Measurements from ENCODE around the gene FILIP1. TPM values are rescaled to one million over a fixed set of nuclear protein-coding genes. Genes with fewer than 3 reads are reported as not detected.

FILIP1 gene
- total and polyA plus RNA-seq, 2 of the 8 experiments (the other 6 are each of a cell fraction or from before 2014, with no cell fraction given), result 2.4 to 5.7 TPM

DNA sequence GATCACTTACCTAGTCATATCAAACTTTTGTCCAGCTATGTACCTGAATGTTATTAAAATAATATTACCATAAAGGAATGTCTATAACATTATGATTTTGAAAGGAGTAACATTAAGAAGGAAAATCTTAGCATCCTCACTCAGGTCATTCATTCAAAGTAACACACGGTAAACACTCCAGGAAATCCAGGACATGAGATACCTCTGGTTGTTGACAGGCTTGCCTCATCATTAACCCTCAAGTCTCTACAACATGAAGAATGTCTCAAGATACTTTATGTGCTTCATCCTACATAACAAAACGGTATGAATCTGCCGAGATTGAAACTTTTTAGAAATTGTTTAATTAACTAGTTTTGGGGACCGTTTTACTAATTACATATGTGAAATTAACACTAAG lies 690 bp upstream of the FILIP1 start:
- H3K4me1 ChIP-seq (replicated peaks in 1 of 4; ENCODE audit: control insufficient read depth in 3 of 4, insufficient read depth in 4 of 4, low read length in 3 of 4), result peaks cover 0 to 3% (median 0%) of the 10 kb centered on the region in 4 experiments; a peak in 3 of 7 replicates
- H2AK5ac ChIP-seq (ENCODE audit: low read depth, low read length), result no peak overlapping the region
- no peak overlapping the region for H4K5ac ChIP-seq (ENCODE audit: insufficient read length, low read depth, low read length)
- DNase-seq (ENCODE audit: low read depth in 1 of 2, low spot score in 2 of 2) (no peak), FAIRE-seq (no peak)
- no peaks in the 10 kb centered on the region for H3K27me3 ChIP-seq (replicated peaks in 1 of 4; ENCODE audit: control insufficient read depth in 3 of 4, extremely low read depth in 1 of 4, insufficient read depth in 3 of 4, low read length in 3 of 4)
- no peaks in the 10 kb centered on the region for H3K23me2 ChIP-seq (ENCODE audit: low read depth, low read length)
- H2BK5ac ChIP-seq (ENCODE audit: low read depth, low read length), result no peak overlapping the region
- POLR2A ChIA-PET (ENCODE audit: partially characterized antibody), result no interaction called here
- no peak overlapping the region for H3K9ac ChIP-seq (replicated peaks in 1 of 4; ENCODE audit: extremely low read depth in 1 of 4, low read depth in 3 of 4, low read length in 3 of 4)
- H2BK12ac ChIP-seq (ENCODE audit: low read depth, low read length), result no peak overlapping the region
- H2BK15ac ChIP-seq (ENCODE audit: low read length), result no peak overlapping the region
- no peak overlapping the region for H3K14ac ChIP-seq (ENCODE audit: insufficient read length)
- H4K8ac ChIP-seq (ENCODE audit: extremely low read depth, insufficient read depth, low read length), result no peak overlapping the region
- no peak overlapping the region for H2BK20ac ChIP-seq (ENCODE audit: low read length)
- CTCF ChIA-PET (ENCODE audit: partially characterized antibody), result interaction anchor here (0.6 to 2.6 kb wide), 5 partner anchors 11 to 210 kb away, joined by 3 to 12 read pairs (median 4); no protein-coding TSS in a partner anchor
- H4K20me1 ChIP-seq (replicated peaks in 1 of 2; ENCODE audit: control insufficient read depth in 1 of 2, insufficient read depth in 2 of 2, low read length in 2 of 2), result no peaks in the 10 kb centered on the region
- no peaks in the 10 kb centered on the region for H3K9me3 ChIP-seq (ENCODE audit: insufficient read depth in 2 of 2, low read depth in 1 of 2, low read length in 1 of 2)
- WGBS, 2 experiments (ENCODE audit: extremely low coverage in 1 of 2, insufficient coverage in 1 of 2, insufficient read length in 1 of 2, insufficient replicate concordance in 2 of 2, low coverage in 1 of 2, low lambda C conversion rate in 2 of 2, missing lambda C conversion rate in 1 of 2), result 90% methylated on average over 4 of the region's 4 CpGs; no CpG with 5 or more reads in 1 of the 2 experiments
- H3K4ac ChIP-seq (replicated peaks; ENCODE audit: insufficient read length, low read depth, low read length), result no peak overlapping the region
- TF ChIP-seq SRF (IDR thresholded peaks at IDR 0.05; ENCODE audit: low read depth, low read length), result no peak
- TF ChIP-seq HDAC6 (IDR thresholded peaks at IDR 0.05; ENCODE audit: low read depth, low read length), result no peak
- TF ChIP-seq SIRT6 (IDR thresholded peaks at IDR 0.05; ENCODE audit: low read length), result no peak
- no peak for TF ChIP-seq JUND (IDR thresholded peaks at IDR 0.05; ENCODE audit: low read length)
- TF ChIP-seq SP1 (IDR thresholded peaks at IDR 0.05; ENCODE audit: low read depth, low read length), result no peak
- TF ChIP-seq SP2 (IDR thresholded peaks at IDR 0.05; ENCODE audit: low read length), result no peak
- TF ChIP-seq RFX5 (IDR thresholded peaks at IDR 0.05; ENCODE audit: borderline replicate concordance, low read depth, low read length), result no peak
- TF ChIP-seq RXRA (IDR thresholded peaks at IDR 0.05; ENCODE audit: insufficient read depth, low read depth, low read length), result no peak
- TF ChIP-seq SIN3A (conservative IDR thresholded peaks at IDR 0.05 in 1 of 2, IDR thresholded peaks at IDR 0.05 in 1 of 2; ENCODE audit: low read depth in 1 of 2, low read length in 2 of 2), result no peak
- TF ChIP-seq CEBPB (IDR thresholded peaks at IDR 0.05; ENCODE audit: low read depth, low read length), result no peak
- no peak for TF ChIP-seq BACH1 (IDR thresholded peaks at IDR 0.05; ENCODE audit: low read length)
- H3K79me2 ChIP-seq (ENCODE audit: control insufficient read depth in 1 of 2, insufficient read depth in 2 of 2, low read length in 2 of 2), result no peaks in the 10 kb centered on the region
- no peak overlapping the region for H3K4me3 ChIP-seq (ENCODE audit: extremely low read depth in 1 of 4, insufficient read depth in 2 of 4, low read depth in 3 of 4, low read length in 4 of 4)
- no peak overlapping the region for H3K27ac ChIP-seq (ENCODE audit: low read depth, low read length)
- H3K36me3 ChIP-seq (ENCODE audit: control insufficient read depth in 2 of 4, insufficient read depth in 4 of 4, low read length in 3 of 4), result no peaks in the 10 kb centered on the region
- no peak overlapping the region for H3K23ac ChIP-seq (ENCODE audit: insufficient read length)
- no peak overlapping the region for H2AFZ ChIP-seq (ENCODE audit: low read length)
- H3K56ac ChIP-seq (replicated peaks; ENCODE audit: insufficient read length, low read depth, low read length), result no peak overlapping the region
- no peak overlapping the region for H3K4me2 ChIP-seq (ENCODE audit: insufficient read depth in 1 of 2, low read depth in 2 of 2, low read length in 2 of 2)
- H2BK120ac ChIP-seq (replicated peaks; ENCODE audit: low read depth, low read length), result no peak overlapping the region
- no peak overlapping the region for H3K18ac ChIP-seq (ENCODE audit: extremely low read depth, low read length)
- H4K91ac ChIP-seq (replicated peaks; ENCODE audit: insufficient read length, low read length), result no peak overlapping the region
- H3K79me1 ChIP-seq (ENCODE audit: low read depth, low read length), result no peaks in the 10 kb centered on the region

Data from H1 (cell line).